Amniotic epithelial cell (primary cell): ENCODE measurements around the gene ANO6.
"Not testable (repeated sequence)": the region's sequence is repeated elsewhere in the genome, so short reads cannot be mapped to it uniquely, and the experiment has no call there.

Experiments used
- DNase-seq: peaks from one replicate; pipeline ENCODE4 v3.0.0-alpha.2; 2010; ENCODE audit warnings: low read depth

The ANO6 gene

GRCh38 chr12:45213107-45213506, 2.8 kb upstream of the ANO6 start:
- no peak for DNase-seq

- no peak for DNase-seq
Observed at GRCh38 chr12:45214071-45214470, 1.8 kb upstream of the ANO6 start.

GRCh38 chr12:45214749-45215418, 1.0 kb upstream of the ANO6 start:
- DNase-seq = peak; percentile 49

GRCh38 chr12:45216230-45216982, 511 bp downstream of the ANO6 start:
- peak; percentile 27 for DNase-seq

GRCh38 chr12:45216983-45217485, 1.1 kb downstream of the ANO6 start:
- no peak for DNase-seq

- DNase-seq = no peak
Observed at GRCh38 chr12:45217846-45218245, 2.0 kb downstream of the ANO6 start.

GRCh38 chr12:45219621-45220020, 3.7 kb downstream of the ANO6 start:
- DNase-seq = no peak

- DNase-seq = no peak
Observed at GRCh38 chr12:45220363-45220931, 4.6 kb downstream of the ANO6 start.

GRCh38 chr12:45220969-45221368, 5.1 kb downstream of the ANO6 start:
- no peak for DNase-seq

- DNase-seq = no peak
Observed at GRCh38 chr12:45223868-45224267, 8.0 kb downstream of the ANO6 start.

- DNase-seq = no peak
Observed at GRCh38 chr12:45224311-45224710, 8.4 kb downstream of the ANO6 start.

- no peak for DNase-seq
Observed at GRCh38 chr12:45226021-45226420, 10.1 kb downstream of the ANO6 start.

- DNase-seq = no peak
Observed at GRCh38 chr12:45227316-45228067, 11.6 kb downstream of the ANO6 start.

- peak; percentile 82 for DNase-seq
Observed at GRCh38 chr12:45231515-45232145, 15.7 kb downstream of the ANO6 start.

- DNase-seq = no peak
Observed at GRCh38 chr12:45232146-45232755, 16.4 kb downstream of the ANO6 start.

- DNase-seq = peak; percentile 97
Observed at GRCh38 chr12:45232756-45233372, 17.0 kb downstream of the ANO6 start.

- DNase-seq = peak; percentile 97
Observed at GRCh38 chr12:45234139-45234865, 18.4 kb downstream of the ANO6 start.

- DNase-seq = peak; percentile 88
Observed at GRCh38 chr12:45235087-45236025, 19.5 kb downstream of the ANO6 start.

GRCh38 chr12:45236383-45236782, 20.5 kb downstream of the ANO6 start:
- DNase-seq = not testable (repeated sequence)
